Mesendoderm (in vitro differentiated cells): Measurements from ENCODE around the gene LAMA2.

ENCODE experiments used
- DNase-seq: peaks from one replicate; pipeline ENCODE4 v3.0.0; 2013
- H2AK5ac ChIP-seq: 2 replicates; pipeline ENCODE4 v1.6.1; 2013; ENCODE audit warnings: low read length, inconsistent platforms
- H2BK120ac ChIP-seq: 2 replicates; pipeline ENCODE4 v1.6.1; 2013; ENCODE audit warnings: low read depth, mild to moderate bottlenecking, low read length, moderate library complexity, mixed read lengths
- H2BK15ac ChIP-seq: replicated peaks from 2 replicates; pipeline ENCODE4 v1.6.1; 2013; ENCODE audit warnings: low read depth, mild to moderate bottlenecking, moderate library complexity
- H2BK5ac ChIP-seq: 2 replicates; pipeline ENCODE4 v1.6.1; 2013; ENCODE audit warnings: low read length, inconsistent platforms
- H3K18ac ChIP-seq: 2 replicates; pipeline ENCODE4 v1.6.1; 2013; ENCODE audit warnings: mild to moderate bottlenecking, low read length, mixed read lengths
- H3K23ac ChIP-seq: one replicate; pipeline ENCODE4 v1.6.1; 2013; ENCODE audit warnings: low read length
- H3K27ac ChIP-seq: 2 replicates; pipeline ENCODE4 v1.5.1; 2013; ENCODE audit warnings: low read depth, mild to moderate bottlenecking, inconsistent platforms, low read length, moderate library complexity
- H3K27me3 ChIP-seq: 2 replicates; pipeline ENCODE4 v1.6.1; 2013; ENCODE audit warnings: low read length, control low read depth, mild to moderate bottlenecking, inconsistent platforms; ENCODE audit not compliant: insufficient read depth, poor library complexity
- H3K36me3 ChIP-seq: 2 replicates; pipeline ENCODE4 v1.6.1; 2013; ENCODE audit warnings: low read length, inconsistent platforms; ENCODE audit not compliant: control insufficient read depth, insufficient read depth
- H3K4ac ChIP-seq: one replicate; pipeline ENCODE4 v1.6.1; 2013; ENCODE audit warnings: low read depth, mild to moderate bottlenecking, low read length, moderate library complexity
- H3K4me1 ChIP-seq: 2 replicates; pipeline ENCODE4 v1.6.1; 2013; ENCODE audit warnings: low read depth, low read length, inconsistent platforms; ENCODE audit not compliant: control insufficient read depth
- H3K4me2 ChIP-seq: 2 replicates; pipeline ENCODE4 v1.6.1; 2013; ENCODE audit warnings: low read length
- H3K4me3 ChIP-seq: 2 replicates; pipeline ENCODE4 v1.5.1; 2013; ENCODE audit warnings: mild to moderate bottlenecking, low read length
- H3K56ac ChIP-seq: one replicate; pipeline ENCODE4 v1.6.1; 2013; ENCODE audit warnings: low read length
- H3K79me1 ChIP-seq: 2 replicates; pipeline ENCODE4 v1.6.1; 2013; ENCODE audit warnings: low read length, inconsistent platforms
- H3K79me2 ChIP-seq: 2 replicates; pipeline ENCODE4 v1.6.1; 2013; ENCODE audit warnings: mild to moderate bottlenecking, low read length; ENCODE audit not compliant: control insufficient read depth, insufficient read depth
- H3K9ac ChIP-seq: 2 replicates; pipeline ENCODE4 v1.6.1; 2013; ENCODE audit warnings: low read length, inconsistent platforms
- H4K5ac ChIP-seq: one replicate; pipeline ENCODE4 v1.6.1; 2013; ENCODE audit warnings: low read length
- H4K8ac ChIP-seq: one replicate; pipeline ENCODE4 v1.6.1; 2013; ENCODE audit warnings: low read depth, mild to moderate bottlenecking, control low read depth, low read length, moderate library complexity
- WGBS: extraction: QIAGEN DNeasy Blood & Tissue Kit; methylation state at CpG from one replicate; pipeline ENCODE4 v1.1.7; 2013; ENCODE audit warnings: low lambda C conversion rate, missing lambda C conversion rate; ENCODE audit not compliant: insufficient coverage; ENCODE audit errors: extremely low coverage; 5-methylcytosine and 5-hydroxymethylcytosine counted together

LAMA2 gene

GRCh38 chr6:129472239-129472638 is 589.3 kb downstream of the LAMA2 start:
- Histone ChIP-seq H3K79me1 (no peaks in the 10 kb centered on the region), H3K9ac (no peak overlapping the region), H3K56ac (no peak overlapping the region), H3K4me3 (no peak overlapping the region), H4K8ac (no peak overlapping the region), H4K5ac (no peak overlapping the region), H2AK5ac (no peak overlapping the region), H3K79me2 (no peaks in the 10 kb centered on the region), H3K18ac (no peak overlapping the region), H2BK5ac (no peak overlapping the region), H2BK120ac (no peak overlapping the region), H3K36me3 (no peaks in the 10 kb centered on the region), H3K4ac (no peak overlapping the region), H3K4me1 (no peaks in the 10 kb centered on the region), H3K4me2 (no peak overlapping the region), H3K27ac (no peak overlapping the region), H3K23ac (no peak overlapping the region), H3K27me3 (no peaks in the 10 kb centered on the region), H2BK15ac (no peak overlapping the region)
- DNase-seq, result peak; percentile 65
- no CpG with 5 or more reads among the region's 3 CpGs for whole genome bisulfite sequencing

- no CpG with 5 or more reads among the region's 3 CpGs for WGBS
- Histone ChIP-seq H4K8ac (no peak overlapping the region), H3K4me2 (no peak overlapping the region), H3K4ac (no peak overlapping the region), H3K27me3 (no peaks in the 10 kb centered on the region), H3K4me3 (no peak overlapping the region), H3K79me1 (no peaks in the 10 kb centered on the region), H2BK5ac (no peak overlapping the region), H3K9ac (no peak overlapping the region), H3K79me2 (no peaks in the 10 kb centered on the region), H3K27ac (no peak overlapping the region), H3K36me3 (no peaks in the 10 kb centered on the region), H4K5ac (no peak overlapping the region), H3K56ac (no peak overlapping the region), H3K18ac (no peak overlapping the region), H2BK120ac (no peak overlapping the region), H2BK15ac (no peak overlapping the region), H2AK5ac (no peak overlapping the region), H3K4me1 (no peaks in the 10 kb centered on the region), H3K23ac (no peak overlapping the region)
- DNase-seq, result no peak
Observed at GRCh38 chr6:129473546-129473945, 590.6 kb downstream of the LAMA2 start.

- Histone ChIP-seq H3K4ac (no peak overlapping the region), H2BK120ac (no peak overlapping the region), H3K79me1 (no peaks in the 10 kb centered on the region), H2BK5ac (no peak overlapping the region), H3K79me2 (no peaks in the 10 kb centered on the region), H4K8ac (no peak overlapping the region), H3K4me3 (no peak overlapping the region), H4K5ac (no peak overlapping the region), H3K27me3 (no peaks in the 10 kb centered on the region), H3K23ac (no peak overlapping the region), H3K36me3 (no peaks in the 10 kb centered on the region), H3K4me2 (no peak overlapping the region), H2AK5ac (no peak overlapping the region), H3K9ac (no peak overlapping the region), H3K56ac (peak overlapping the region; percentile 50), H3K27ac (no peak overlapping the region), H3K18ac (no peak overlapping the region), H2BK15ac (no peak overlapping the region), H3K4me1 (no peaks in the 10 kb centered on the region)
- WGBS, result 100% methylated on average over 1 of the region's 7 CpGs
- peak; percentile 28 for DNase-seq
Observed at GRCh38 chr6:129475477-129476247, 592.7 kb downstream of the LAMA2 start.

- Histone ChIP-seq H3K23ac (no peak overlapping the region), H3K56ac (no peak overlapping the region), H2AK5ac (no peak overlapping the region), H3K4me2 (no peak overlapping the region), H3K27ac (no peak overlapping the region), H2BK15ac (no peak overlapping the region), H3K9ac (no peak overlapping the region), H3K4me1 (no peaks in the 10 kb centered on the region), H3K27me3 (no peaks in the 10 kb centered on the region), H4K5ac (no peak overlapping the region), H3K18ac (no peak overlapping the region), H2BK5ac (no peak overlapping the region), H3K4me3 (no peak overlapping the region), H4K8ac (no peak overlapping the region), H3K36me3 (no peaks in the 10 kb centered on the region), H3K4ac (no peak overlapping the region), H3K79me2 (no peaks in the 10 kb centered on the region), H2BK120ac (no peak overlapping the region), H3K79me1 (no peaks in the 10 kb centered on the region)
- DNase-seq, result no peak
- no CpG with 5 or more reads among the region's 4 CpGs for WGBS
Observed at GRCh38 chr6:129476248-129476564, 593.3 kb downstream of the LAMA2 start.

GRCh38 chr6:129476810-129477209 is 593.9 kb downstream of the LAMA2 start:
- Histone ChIP-seq H4K5ac (no peak overlapping the region), H3K4me3 (no peak overlapping the region), H4K8ac (no peak overlapping the region), H3K79me2 (no peaks in the 10 kb centered on the region), H3K4me2 (no peak overlapping the region), H2BK15ac (no peak overlapping the region), H3K4ac (no peak overlapping the region), H2BK5ac (no peak overlapping the region), H3K9ac (no peak overlapping the region), H3K4me1 (no peaks in the 10 kb centered on the region), H2AK5ac (no peak overlapping the region), H3K79me1 (no peaks in the 10 kb centered on the region), H3K36me3 (no peaks in the 10 kb centered on the region), H2BK120ac (no peak overlapping the region), H3K27me3 (no peaks in the 10 kb centered on the region), H3K18ac (no peak overlapping the region), H3K27ac (no peak overlapping the region), H3K23ac (no peak overlapping the region), H3K56ac (no peak overlapping the region)
- WGBS, result no CpG with 5 or more reads among the region's 4 CpGs
- no peak for DNase-seq

- Histone ChIP-seq H3K4me1 (no peaks in the 10 kb centered on the region), H3K79me1 (no peaks in the 10 kb centered on the region), H3K23ac (no peak overlapping the region), H3K36me3 (no peaks in the 10 kb centered on the region), H2BK5ac (no peak overlapping the region), H3K4ac (no peak overlapping the region), H2AK5ac (no peak overlapping the region), H4K5ac (no peak overlapping the region), H2BK15ac (no peak overlapping the region), H3K9ac (no peak overlapping the region), H3K27me3 (no peaks in the 10 kb centered on the region), H3K18ac (no peak overlapping the region), H3K4me3 (no peak overlapping the region), H3K79me2 (no peaks in the 10 kb centered on the region), H3K56ac (no peak overlapping the region), H4K8ac (no peak overlapping the region), H3K27ac (no peak overlapping the region), H2BK120ac (no peak overlapping the region), H3K4me2 (no peak overlapping the region)
- DNase-seq, result no peak
- no CpG with 5 or more reads among the region's 4 CpGs for WGBS
Observed at GRCh38 chr6:129478379-129478778, 595.4 kb downstream of the LAMA2 start.
